Uterus (tissue), 4 donors: ENCODE data around the gene COL25A1. TPM values are rescaled to one million over a fixed set of nuclear protein-coding genes. Genes with fewer than 3 reads are reported as not detected.

Experiments
- DNase-seq, 2 donors: peaks; one replicate each; pipeline ENCODE4 v3.0.0-alpha.2; 2019 to 2020
- H3K27ac ChIP-seq, 2 donors: fragments of 200-600 bp; sonication (generic); 1 replicate in 1 of 2; 2 replicates in 1 of 2; pipeline ENCODE4 v1.5.1; 2016 to 2018
- H3K27me3 ChIP-seq, 2 donors: fragments of 200-600 bp; sonication (generic); one replicate each; pipeline ENCODE4 v1.5.1; 2018 to 2019; ENCODE audit warnings: control low read depth in 1 of 2
- H3K36me3 ChIP-seq, 2 donors: fragments of 200-600 bp; sonication (generic); one replicate each; pipeline ENCODE4 v1.5.1; 2019; ENCODE audit warnings: control low read depth in 1 of 2
- H3K4me1 ChIP-seq, 2 donors: fragments of 200-600 bp; sonication (generic); one replicate each; pipeline ENCODE4 v1.5.1; 2018 to 2019; ENCODE audit warnings: control low read depth in 1 of 2
- H3K4me3 ChIP-seq, 2 donors: fragments of 200-600 bp; sonication (generic); 1 replicate in 1 of 2; 2 replicates in 1 of 2; pipeline ENCODE4 v1.5.1; 2018 to 2019; ENCODE audit warnings: mild to moderate bottlenecking in 1 of 2
- H3K9me3 ChIP-seq, 2 donors: fragments of 200-600 bp; sonication (generic); one replicate each; pipeline ENCODE4 v1.5.1; 2019; ENCODE audit warnings: control low read depth in 1 of 2
- POLR2A ChIP-seq, 2 donors: fragments of 450-650 bp; IDR thresholded peaks; one replicate each; pipeline ENCODE4 v1.6.1; 2016; ENCODE audit warnings: antibody characterized with exemption in 2 of 2, mild to moderate bottlenecking in 1 of 2, moderate library complexity in 1 of 2
- intact Hi-C: fragments of 100-400 bp; cut with DNase I; formaldehyde crosslinking; loops from one replicate; pipeline ENCODE4 v1.15.1; 2023; ENCODE audit warnings: low total_unique reads
- total RNA-seq, 4 donors: library from RNA; depleted of rRNA in 3 of 4; stranded (reverse); fragments of >200 nt in 3 of 4; gene quantifications; one replicate each; pipeline versions ENCODE4 v1.1.0 to v1.2.4, GENCODE V29; 2014 to 2023
- TF ChIP-seq, protein P1 (sequence below), 4 experiments: fragments of 200-600 bp in 2 of 4; fragments of 450-650 bp in 2 of 4; sonication (generic) in 2 of 4; IDR thresholded peaks; one replicate each; pipeline ENCODE4 v1.5.1; 2016 to 2019; ENCODE audit warnings: antibody characterized with exemption in 4 of 4, mild to moderate bottlenecking in 2 of 4, moderate library complexity in 1 of 4
- donor health status: DM: yes; HTN: yes; CAD: no.

COL25A1 gene
- total RNA-seq, 4 donors from 2014 or later, result 0.26 to 41.1 (median 1.8) TPM; not detected in 1

DNA sequence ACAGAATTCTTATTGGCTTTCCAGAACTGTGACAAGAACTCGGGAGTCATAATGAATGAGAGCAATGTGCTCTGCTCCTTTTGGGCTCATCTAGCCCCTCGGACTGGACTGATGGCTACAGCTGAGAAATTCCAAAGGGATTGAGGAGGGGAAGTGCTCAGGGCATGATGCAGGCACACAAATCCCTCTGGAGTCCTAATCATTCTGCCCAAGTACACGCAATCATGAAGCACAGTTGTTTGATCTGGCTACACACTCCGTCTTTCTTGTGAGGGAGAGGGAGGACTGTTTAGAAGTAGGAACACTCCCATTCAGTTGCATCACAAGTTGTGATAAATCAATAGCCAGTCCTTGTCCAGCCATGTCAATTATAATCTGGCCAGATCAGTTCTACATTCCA, 237.5 kb downstream of the COL25A1 start:
- H3K36me3 ChIP-seq, result no peaks in the 10 kb centered on the region
- no peak for DNase-seq
- intact Hi-C loops, result no loop called here
- TF ChIP-seq, protein P1, sequence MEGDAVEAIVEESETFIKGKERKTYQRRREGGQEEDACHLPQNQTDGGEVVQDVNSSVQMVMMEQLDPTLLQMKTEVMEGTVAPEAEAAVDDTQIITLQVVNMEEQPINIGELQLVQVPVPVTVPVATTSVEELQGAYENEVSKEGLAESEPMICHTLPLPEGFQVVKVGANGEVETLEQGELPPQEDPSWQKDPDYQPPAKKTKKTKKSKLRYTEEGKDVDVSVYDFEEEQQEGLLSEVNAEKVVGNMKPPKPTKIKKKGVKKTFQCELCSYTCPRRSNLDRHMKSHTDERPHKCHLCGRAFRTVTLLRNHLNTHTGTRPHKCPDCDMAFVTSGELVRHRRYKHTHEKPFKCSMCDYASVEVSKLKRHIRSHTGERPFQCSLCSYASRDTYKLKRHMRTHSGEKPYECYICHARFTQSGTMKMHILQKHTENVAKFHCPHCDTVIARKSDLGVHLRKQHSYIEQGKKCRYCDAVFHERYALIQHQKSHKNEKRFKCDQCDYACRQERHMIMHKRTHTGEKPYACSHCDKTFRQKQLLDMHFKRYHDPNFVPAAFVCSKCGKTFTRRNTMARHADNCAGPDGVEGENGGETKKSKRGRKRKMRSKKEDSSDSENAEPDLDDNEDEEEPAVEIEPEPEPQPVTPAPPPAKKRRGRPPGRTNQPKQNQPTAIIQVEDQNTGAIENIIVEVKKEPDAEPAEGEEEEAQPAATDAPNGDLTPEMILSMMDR (IDR thresholded peaks at IDR 0.05), result no peak
- no peak for TF ChIP-seq POLR2A (IDR thresholded peaks at IDR 0.05)
- no peaks in the 10 kb centered on the region for H3K9me3 ChIP-seq
- no peaks in the 10 kb centered on the region for H3K4me1 ChIP-seq
- H3K27me3 ChIP-seq, result no peaks in the 10 kb centered on the region
- H3K27ac ChIP-seq, result no peak overlapping the region
- H3K4me3 ChIP-seq, result no peak overlapping the region

DNA sequence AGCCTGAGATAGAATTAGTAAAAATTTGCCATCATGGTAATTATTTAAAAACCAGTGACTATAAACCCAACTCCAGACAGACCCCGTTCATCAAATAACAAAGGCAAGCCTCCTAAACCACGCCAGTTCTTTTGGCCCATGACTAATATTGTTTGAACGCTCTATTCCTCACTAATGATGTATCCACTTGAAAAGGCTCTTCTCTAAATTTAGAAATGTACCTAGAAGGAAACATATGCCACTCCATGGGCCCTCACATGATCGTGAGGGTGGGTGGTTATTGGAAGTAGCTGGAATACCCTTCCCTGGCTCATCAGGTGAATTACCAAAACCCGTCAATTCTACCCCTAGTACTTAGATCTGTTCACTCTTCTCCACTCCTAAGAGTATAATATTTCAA, 249.2 kb downstream of the COL25A1 start:
- H3K4me1 ChIP-seq, result no peaks in the 10 kb centered on the region
- H3K9me3 ChIP-seq, result no peaks in the 10 kb centered on the region
- H3K27ac ChIP-seq, result no peak overlapping the region
- DNase-seq, result no peak
- H3K27me3 ChIP-seq, result no peaks in the 10 kb centered on the region
- TF ChIP-seq POLR2A (IDR thresholded peaks at IDR 0.05), result no peak
- TF ChIP-seq, protein P1 (IDR thresholded peaks at IDR 0.05), result no peak
- H3K4me3 ChIP-seq, result no peak overlapping the region
- no peaks in the 10 kb centered on the region for H3K36me3 ChIP-seq
- intact Hi-C loops, result no loop called here

DNA sequence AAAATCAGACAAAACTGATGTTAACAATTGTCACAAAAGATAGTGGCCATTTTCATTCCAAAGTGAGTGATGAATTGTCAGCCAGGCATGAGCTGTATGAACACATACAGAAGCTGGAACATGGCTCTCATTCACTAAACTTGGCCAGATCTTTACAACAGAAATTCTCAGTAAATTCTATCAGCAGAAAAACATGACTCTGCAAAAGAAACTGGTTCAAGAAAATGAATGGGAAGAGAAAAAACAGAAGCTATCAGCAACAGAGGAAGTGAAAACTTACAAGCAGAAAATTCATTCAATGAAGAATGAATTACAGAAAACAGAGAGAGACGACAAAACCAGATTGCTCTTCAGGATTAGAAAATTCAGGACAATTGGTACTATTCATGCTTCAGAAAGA, 249.6 kb downstream of the COL25A1 start:
- no peaks in the 10 kb centered on the region for H3K9me3 ChIP-seq
- intact Hi-C loops, result no loop called here
- no peaks in the 10 kb centered on the region for H3K4me1 ChIP-seq
- no peaks in the 10 kb centered on the region for H3K36me3 ChIP-seq
- H3K27ac ChIP-seq, result no peak overlapping the region
- H3K27me3 ChIP-seq, result no peaks in the 10 kb centered on the region
- no peak for DNase-seq
- H3K4me3 ChIP-seq, result no peak overlapping the region
- no peak for TF ChIP-seq POLR2A (IDR thresholded peaks at IDR 0.05)
- TF ChIP-seq, protein P1 (IDR thresholded peaks at IDR 0.05), result no peak

DNA sequence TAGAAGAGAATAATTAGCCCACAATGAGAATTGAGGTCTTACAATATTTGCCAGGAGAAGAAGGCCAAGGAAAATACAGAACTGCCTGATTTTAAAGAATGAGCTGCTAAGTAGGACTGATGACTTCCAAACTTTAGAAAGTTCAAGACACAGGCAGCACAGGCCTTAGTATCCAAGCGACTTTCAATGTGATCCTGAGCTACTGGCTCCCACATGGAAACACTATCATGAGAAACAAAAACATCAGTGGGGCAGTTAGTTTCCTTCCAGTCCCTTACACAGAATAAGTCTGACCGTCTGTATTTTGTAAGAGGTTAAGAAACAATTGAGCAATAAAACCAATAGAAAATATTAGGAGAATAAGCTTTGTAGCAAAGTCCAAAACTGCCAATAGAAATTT, 251.4 kb downstream of the COL25A1 start:
- Histone ChIP-seq H3K4me3 (no peak overlapping the region), H3K4me1 (no peaks in the 10 kb centered on the region), H3K27me3 (no peaks in the 10 kb centered on the region), H3K9me3 (no peaks in the 10 kb centered on the region), H3K36me3 (no peaks in the 10 kb centered on the region), H3K27ac (no peak overlapping the region)
- TF ChIP-seq, protein P1 (IDR thresholded peaks at IDR 0.05), result no peak
- TF ChIP-seq POLR2A (IDR thresholded peaks at IDR 0.05), result no peak
- intact Hi-C loops, result no loop called here
- DNase-seq, result no peak

DNA sequence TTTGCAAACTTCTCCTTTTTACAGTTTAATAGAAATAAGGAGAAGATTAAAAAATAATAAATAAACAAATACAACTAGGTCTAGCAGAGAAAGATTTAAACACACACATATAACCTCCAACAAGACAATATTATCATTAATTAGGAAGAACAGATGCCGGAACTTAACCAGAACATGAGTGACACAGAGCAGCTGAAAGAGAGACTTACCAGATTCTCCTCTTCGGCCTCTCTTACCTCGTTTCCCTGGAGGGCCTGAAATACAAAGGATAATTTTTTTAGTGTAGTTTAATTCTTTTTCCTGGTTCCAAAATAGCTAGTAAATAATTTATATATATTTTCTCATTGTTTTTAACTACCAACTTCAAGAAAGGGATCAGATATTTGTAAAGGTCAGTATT, 252.5 kb downstream of the COL25A1 start:
- Histone ChIP-seq H3K36me3 (no peaks in the 10 kb centered on the region), H3K4me1 (no peaks in the 10 kb centered on the region), H3K27ac (no peak overlapping the region), H3K27me3 (no peaks in the 10 kb centered on the region), H3K9me3 (no peaks in the 10 kb centered on the region), H3K4me3 (no peak overlapping the region)
- DNase-seq, result no peak
- intact Hi-C loops, result no loop called here
- TF ChIP-seq POLR2A (IDR thresholded peaks at IDR 0.05), result no peak
- TF ChIP-seq, protein P1 (IDR thresholded peaks at IDR 0.05), result no peak
